K562 (cell line): ENCODE data around the gene OMP. TPM values are rescaled to one million over a fixed set of nuclear protein-coding genes. Genes with fewer than 3 reads are reported as not detected.

Experiments used
- ATAC-seq: fragments of 200-7000 bp; cut with Tn5 transposase; 3 replicates; pipeline ENCODE4 v1.9.1; 2020; ENCODE audit warnings: moderate library complexity
- BruUV-seq: library from RNA; stranded (reverse); fragments of 400-500 nt; replicated peaks from 2 replicates; lab custom pipeline; 2021; lab: Mats Ljungman, UMichigan
- CTCF ChIA-PET: fragments of 300-600 bp; formaldehyde crosslinking; extraction: SDS; loops from one replicate; lab custom pipeline; 2021; ENCODE audit warnings: low intra/inter-chr PET ratio; lab: Yijun Ruan, JAX
- POLR2A ChIA-PET: fragments of 300-600, 350-650 bp; sonication (Branson Sonifier 250); formaldehyde crosslinking; extraction: SDS; loops from one replicate; lab custom pipeline; 2021; ENCODE audit warnings: antibody characterized with exemption, inconsistent platforms; lab: Yijun Ruan, JAX
- DNase-seq, 4 experiments: peaks; one replicate each; pipeline versions ENCODE4 v3.0.0 to v3.0.0-alpha.2; 2011 to 2018; ENCODE audit warnings: low spot score in 3 of 4, mixed read lengths in 3 of 4; ENCODE audit errors: extremely low read depth in 1 of 4
- FAIRE-seq: peaks from 2 replicates; lab custom pipeline; 2011; peaks lifted over from hg19 to GRCh38; lab: Jason Lieb, UNC
- H2AFZ ChIP-seq: 2 replicates; pipeline ENCODE4 v1.6.0; 2011; ENCODE audit warnings: low read depth, low read length, control low read depth, inconsistent platforms
- H3K27ac ChIP-seq: fragments of 200-600 bp; 3 replicates; pipeline ENCODE4 v1.8.0; 2011; ENCODE audit warnings: low read depth, mild to moderate bottlenecking, control low read depth, inconsistent platforms, low read length, moderate library complexity, mixed read lengths; ENCODE audit errors: extremely low read depth
- H3K27me3 ChIP-seq, 2 experiments: fragments of 300-600 bp in 1 of 2; 2 replicates in 1 of 2; 3 replicates in 1 of 2; pipeline versions ENCODE4 v1.6.0 to v1.8.0; 2011; ENCODE audit warnings: inconsistent platforms in 2 of 2, low read length in 2 of 2, mild to moderate bottlenecking in 1 of 2, mixed read lengths in 1 of 2, moderate library complexity in 1 of 2; ENCODE audit not compliant: control insufficient read depth in 2 of 2, insufficient read depth in 2 of 2
- H3K36me3 ChIP-seq: fragments of 300-600 bp; 3 replicates; pipeline ENCODE4 v1.8.0; 2011; ENCODE audit warnings: mild to moderate bottlenecking, low read length, inconsistent platforms; ENCODE audit not compliant: control insufficient read depth, insufficient read depth
- H3K4me1 ChIP-seq, 2 experiments: fragments of 200-600 bp in 1 of 2; replicated peaks in 1 of 2; 2 replicates in 1 of 2; 3 replicates in 1 of 2; pipeline versions ENCODE4 v1.5.1 to v1.8.0; 2011; ENCODE audit warnings: inconsistent platforms in 2 of 2, low read length in 2 of 2, mild to moderate bottlenecking in 1 of 2, mixed read lengths in 1 of 2, moderate library complexity in 1 of 2; ENCODE audit not compliant: control insufficient read depth in 2 of 2, insufficient read depth in 2 of 2
- H3K4me2 ChIP-seq: 2 replicates; pipeline ENCODE4 v1.6.1; 2011; ENCODE audit warnings: low read length, control low read depth, inconsistent platforms, mixed read lengths; ENCODE audit not compliant: insufficient read depth
- H3K4me3 ChIP-seq: fragments of 200-600 bp; sonication (generic), shearing (Covaris generic); 2 replicates; pipeline ENCODE4 v1.5.1; 2016; ENCODE audit warnings: control low read depth, inconsistent platforms
- H3K79me2 ChIP-seq: fragments of 200-600 bp; 3 replicates; pipeline ENCODE4 v1.8.0; 2011; ENCODE audit warnings: low read length, inconsistent platforms; ENCODE audit not compliant: control insufficient read depth, insufficient read depth
- H3K9ac ChIP-seq, 2 experiments: 2 replicates each; pipeline versions ENCODE4 v1.6.0 to v1.6.1; 2011; ENCODE audit warnings: low read depth in 2 of 2, low read length in 2 of 2, control low read depth in 1 of 2, inconsistent platforms in 1 of 2, mild to moderate bottlenecking in 1 of 2, mixed read lengths in 1 of 2; ENCODE audit not compliant: insufficient read depth in 1 of 2
- H3K9me1 ChIP-seq: one replicate; pipeline ENCODE4 v1.6.0; 2011; ENCODE audit warnings: inconsistent platforms, mild to moderate bottlenecking, low read length, moderate library complexity; ENCODE audit not compliant: control insufficient read depth, insufficient read depth
- H3K9me3 ChIP-seq: replicated peaks from 2 replicates; pipeline ENCODE4 v1.5.1; 2011; ENCODE audit warnings: low read depth, low read length, inconsistent platforms; ENCODE audit not compliant: control insufficient read depth, insufficient read depth
- H4K20me1 ChIP-seq: replicated peaks from 2 replicates; pipeline ENCODE4 v1.6.1; 2011; ENCODE audit warnings: low read length, inconsistent platforms, mixed read lengths; ENCODE audit not compliant: control insufficient read depth, insufficient read depth
- MAFF ChIP-seq: IDR thresholded peaks from 2 replicates; pipeline ENCODE4 v1.6.1; 2012; ENCODE audit warnings: low read length, improper control_type of control experiment
- NELFE ChIP-seq: IDR thresholded peaks from 2 replicates; pipeline ENCODE4 v1.6.1; 2011; ENCODE audit warnings: mild to moderate bottlenecking; ENCODE audit not compliant: insufficient read depth, insufficient read length
- PHF20 ChIP-seq: fragments of 450-650 bp; IDR thresholded peaks from 2 replicates; pipeline ENCODE4 v1.6.1; 2018; ENCODE audit not compliant: partially characterized antibody
- SRSF9 ChIP-seq: fragments of 200-400 bp; formaldehyde crosslinking; IDR thresholded peaks from 2 replicates; pipeline ENCODE4 v1.6.1; 2017; ENCODE audit warnings: low read depth, low read length, borderline replicate concordance
- UBTF ChIP-seq, 2 experiments: IDR thresholded peaks; 2 replicates each; pipeline ENCODE4 v1.6.1; 2012; ENCODE audit warnings: improper control_type of control experiment in 2 of 2, low read depth in 2 of 2, low read length in 2 of 2, borderline replicate concordance in 1 of 2
- ZBED1 ChIP-seq: IDR thresholded peaks from 2 replicates; pipeline ENCODE4 v1.6.1; 2014
- ZBTB43 ChIP-seq: sonication (generic); formaldehyde crosslinking; IDR thresholded peaks from 2 replicates; pipeline ENCODE4 v1.8.0; 2023; ENCODE audit warnings: mild to moderate bottlenecking, missing genetic modification reagents
- ZNF76 ChIP-seq: fragments of 250-450 bp; sonication (Bioruptor Pico); IDR thresholded peaks from 2 replicates; pipeline ENCODE4 v1.4.0; 2020; ENCODE audit warnings: mild to moderate bottlenecking, moderate library complexity, borderline replicate concordance
- ZNF780A ChIP-seq: fragments of 250-450 bp; sonication (Bioruptor Pico); IDR thresholded peaks from 2 replicates; pipeline ENCODE4 v1.5.0; 2021; ENCODE audit warnings: mild to moderate bottlenecking
- WGBS: fragments of 100-300 bp; shearing (Covaris generic); methylation state at CpG from one replicate; pipeline ENCODE4 v1.1.6; 2016; ENCODE audit warnings: low coverage, mixed read lengths; ENCODE audit not compliant: insufficient coverage; ENCODE audit errors: missing lambda C conversion rate; 5-methylcytosine and 5-hydroxymethylcytosine counted together
- in situ Hi-C: fragments of 300-500 bp; cut with MboI; formaldehyde crosslinking; loops from 4 replicates; pipeline ENCODE4 v1.15.0; 2018; ENCODE audit warnings: inconsistent platforms, mixed read lengths
- intact Hi-C: fragments of 100-400 bp; cut with micrococcal nuclease; formaldehyde crosslinking; loops from 2 replicates; pipeline ENCODE4 v1.14.2; 2022
- polyA plus RNA-seq, 8 experiments: library from polyadenylated mRNA; depleted of rRNA in 4 of 8; stranded (reverse) in 5 of 8; unstranded in 3 of 8; fragments of >200 nt; fragmentation: Nextera tagmentation in 2 of 8; fragmentation: Illumina TruSeq in 1 of 8; extraction: Ambion mirVana in 2 of 8; extraction: Trizol in 1 of 8; gene quantifications; 2 replicates each; pipeline versions ENCODE4 v1.2.1 to v1.2.3, GENCODE V29; 2011 to 2014; ENCODE audit warnings: inconsistent platforms in 1 of 8, missing spikeins in 1 of 8
- total RNA-seq, 7 experiments: library from RNA; depleted of rRNA in 6 of 7; stranded (reverse); fragments of >200 nt in 6 of 7; fragmentation: Illumina TruSeq in 2 of 7; extraction: Trizol in 2 of 7; gene quantifications; 2 replicates each; pipeline versions ENCODE4 v1.2.1 to v1.2.3, GENCODE V29; 2011 to 2021; ENCODE audit warnings: low replicate concordance in 1 of 7
- TF ChIP-seq, protein P1 (sequence below): fragments of 250-450 bp; sonication (Bioruptor Pico); IDR thresholded peaks from 2 replicates; pipeline ENCODE4 v1.4.0; 2020; ENCODE audit warnings: mild to moderate bottlenecking, moderate library complexity

The OMP gene
- total and polyA plus RNA-seq, 9 of the 15 experiments (the other 6 are each of a cell fraction or from before 2014, with no cell fraction given) = not detected

DNA sequence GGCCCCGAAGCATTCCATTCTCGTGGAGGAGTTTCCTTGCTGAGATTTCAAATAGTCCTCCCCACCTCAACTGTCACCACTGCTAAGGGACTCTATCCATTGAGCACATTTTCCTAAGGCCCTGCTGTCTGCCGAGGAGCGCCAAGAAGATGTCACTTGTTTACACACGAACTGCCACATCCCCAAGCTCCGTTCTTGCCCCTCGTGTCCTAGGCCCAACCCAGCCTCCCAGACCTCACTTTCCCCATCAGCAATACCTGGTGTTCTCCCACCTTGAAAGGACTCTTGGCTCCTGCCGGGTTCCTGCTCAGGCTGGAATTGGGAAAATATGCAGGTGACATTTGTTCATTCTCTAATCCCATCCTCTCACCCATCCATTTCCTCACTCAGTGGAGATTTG, 21.4 kb downstream of the OMP start:
- BruUV-seq = no TSS peak
- Histone ChIP-seq H3K27ac (no peak overlapping the region), H2AFZ (no peak overlapping the region), H3K27me3 (peaks cover 12 to 68% of the 10 kb centered on the region in 2 experiments; a peak in 4 of 5 replicates), H3K36me3 (no peaks in the 10 kb centered on the region), H3K9me3 (no peaks in the 10 kb centered on the region), H3K4me3 (no peak overlapping the region), H3K4me1 (peaks cover 0 to 21% of the 10 kb centered on the region in 2 experiments; a peak in 2 of 5 replicates), H3K79me2 (no peaks in the 10 kb centered on the region), H3K4me2 (no peak overlapping the region), H3K9ac (no peak overlapping the region), H3K9me1 (no peaks in the 10 kb centered on the region), H4K20me1 (peaks cover 7% of the 10 kb centered on the region; the same call in 1 of the 2 replicates)
- in situ Hi-C loops = no loop called here
- ATAC-seq (no peak), FAIRE-seq (no peak), DNase-seq (no peak)
- ChIA-PET POLR2A (interaction anchor here (0.6 kb wide), 1 partner anchor 399 kb away, joined by 3 read pairs; no protein-coding TSS in a partner anchor), CTCF (no interaction called here)
- 6% methylated on average over 8 of the region's 8 CpGs for WGBS
- intact Hi-C loops = no loop called here
- TF ChIP-seq ZBED1 = no peak
- TF ChIP-seq SRSF9 = no peak
- TF ChIP-seq MAFF = no peak
- no peak for TF ChIP-seq PHF20
- TF ChIP-seq ZBTB43 (CRISPR knock-in tag) = no peak
- TF ChIP-seq ZNF780A (CRISPR knock-in tag) = no peak
- TF ChIP-seq NELFE = no peak
- no peak for TF ChIP-seq UBTF (IDR thresholded peaks at IDR 0.05; ENCODE audit: borderline replicate concordance in 1 of 2, low read depth in 2 of 2, low read length in 2 of 2)
- no peak for TF ChIP-seq ZNF76 (CRISPR knock-in tag)
- TF ChIP-seq, protein P1, sequence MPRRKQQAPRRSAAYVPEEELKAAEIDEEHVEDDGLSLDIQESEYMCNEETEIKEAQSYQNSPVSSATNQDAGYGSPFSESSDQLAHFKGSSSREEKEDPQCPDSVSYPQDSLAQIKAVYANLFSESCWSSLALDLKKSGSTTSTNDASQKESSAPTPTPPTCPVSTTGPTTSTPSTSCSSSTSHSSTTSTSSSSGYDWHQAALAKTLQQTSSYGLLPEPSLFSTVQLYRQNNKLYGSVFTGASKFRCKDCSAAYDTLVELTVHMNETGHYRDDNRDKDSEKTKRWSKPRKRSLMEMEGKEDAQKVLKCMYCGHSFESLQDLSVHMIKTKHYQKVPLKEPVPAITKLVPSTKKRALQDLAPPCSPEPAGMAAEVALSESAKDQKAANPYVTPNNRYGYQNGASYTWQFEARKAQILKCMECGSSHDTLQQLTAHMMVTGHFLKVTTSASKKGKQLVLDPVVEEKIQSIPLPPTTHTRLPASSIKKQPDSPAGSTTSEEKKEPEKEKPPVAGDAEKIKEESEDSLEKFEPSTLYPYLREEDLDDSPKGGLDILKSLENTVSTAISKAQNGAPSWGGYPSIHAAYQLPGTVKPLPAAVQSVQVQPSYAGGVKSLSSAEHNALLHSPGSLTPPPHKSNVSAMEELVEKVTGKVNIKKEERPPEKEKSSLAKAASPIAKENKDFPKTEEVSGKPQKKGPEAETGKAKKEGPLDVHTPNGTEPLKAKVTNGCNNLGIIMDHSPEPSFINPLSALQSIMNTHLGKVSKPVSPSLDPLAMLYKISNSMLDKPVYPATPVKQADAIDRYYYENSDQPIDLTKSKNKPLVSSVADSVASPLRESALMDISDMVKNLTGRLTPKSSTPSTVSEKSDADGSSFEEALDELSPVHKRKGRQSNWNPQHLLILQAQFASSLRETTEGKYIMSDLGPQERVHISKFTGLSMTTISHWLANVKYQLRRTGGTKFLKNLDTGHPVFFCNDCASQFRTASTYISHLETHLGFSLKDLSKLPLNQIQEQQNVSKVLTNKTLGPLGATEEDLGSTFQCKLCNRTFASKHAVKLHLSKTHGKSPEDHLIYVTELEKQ (CRISPR knock-in tag) = no peak
